ENCODE results near the gene PLAC1. TPM values are rescaled to one million over a fixed set of nuclear protein-coding genes. Genes with fewer than 3 reads are reported as not detected.

PLAC1 gene
- polyA plus RNA-seq, 1 donor from 2014 or later: not detected

- H3K9ac ChIP-seq (ENCODE audit: low read length): no peak overlapping the region
- H2AFZ ChIP-seq (ENCODE audit: low read depth, low read length): no peak overlapping the region
- no peak overlapping the region for H3K4me2 ChIP-seq (ENCODE audit: low read length)
- no peaks in the 10 kb centered on the region for H4K20me1 ChIP-seq (ENCODE audit: insufficient read depth)
- no peaks in the 10 kb centered on the region for H3K36me3 ChIP-seq (ENCODE audit: insufficient read depth, low read length)
- H3K27me3 ChIP-seq (ENCODE audit: insufficient read depth, low read depth, low read length): no peaks in the 10 kb centered on the region
- no peak for TF ChIP-seq EZH2 (IDR thresholded peaks at IDR 0.05; ENCODE audit: borderline replicate concordance, insufficient read depth, low read length, poor library complexity, severe bottlenecking)
- no peak for TF ChIP-seq CTCF (IDR thresholded peaks at IDR 0.05; ENCODE audit: poor library complexity, severe bottlenecking)
- TF ChIP-seq TAF1 (IDR thresholded peaks at IDR 0.05; ENCODE audit: low read depth): no peak
- TF ChIP-seq RAD21 (conservative IDR thresholded peaks at IDR 0.05): no peak
- no peak for TF ChIP-seq REST (IDR thresholded peaks at IDR 0.05; ENCODE audit: borderline replicate concordance)
- TF ChIP-seq EP300 (conservative IDR thresholded peaks at IDR 0.05; ENCODE audit: poor library complexity, severe bottlenecking): no peak
- TF ChIP-seq MXI1 (conservative IDR thresholded peaks at IDR 0.05; ENCODE audit: poor library complexity, severe bottlenecking): no peak
- TF ChIP-seq POLR2AphosphoS5 (IDR thresholded peaks at IDR 0.05): no peak
- no peak for TF ChIP-seq SMC3 (conservative IDR thresholded peaks at IDR 0.05; ENCODE audit: poor library complexity)
- H3F3A ChIP-seq (ENCODE audit: insufficient read depth, low read length, poor library complexity, severe bottlenecking): no peaks in the 10 kb centered on the region
- no peaks in the 10 kb centered on the region for H3K79me2 ChIP-seq (replicated peaks; ENCODE audit: insufficient read depth, low read length)
- no peaks in the 10 kb centered on the region for H3K9me3 ChIP-seq (ENCODE audit: low read length)
- H3K9me2 ChIP-seq (ENCODE audit: insufficient read depth, low read length): no peaks in the 10 kb centered on the region
- H3K27ac ChIP-seq (ENCODE audit: low read length): no peak overlapping the region
- no peak overlapping the region for H3K4me3 ChIP-seq (ENCODE audit: low read length)
These were observed 54.2 kb downstream of the PLAC1 start for GRCh38 chrX:134603806-134604700.

GRCh38 chrX:134602410-134602809, 55.9 kb downstream of the PLAC1 start:
- no peaks in the 10 kb centered on the region for H3K9me3 ChIP-seq (ENCODE audit: low read length)
- no peak overlapping the region for H3K4me3 ChIP-seq (ENCODE audit: low read length)
- H3K9me2 ChIP-seq (ENCODE audit: insufficient read depth, low read length): no peaks in the 10 kb centered on the region
- no peaks in the 10 kb centered on the region for H4K20me1 ChIP-seq (ENCODE audit: insufficient read depth)
- H3K27ac ChIP-seq (ENCODE audit: low read length): no peak overlapping the region
- H3K79me2 ChIP-seq (replicated peaks; ENCODE audit: insufficient read depth, low read length): no peaks in the 10 kb centered on the region
- TF ChIP-seq REST (IDR thresholded peaks at IDR 0.05; ENCODE audit: borderline replicate concordance) (no peak), CTCF (IDR thresholded peaks at IDR 0.05; ENCODE audit: poor library complexity, severe bottlenecking) (no peak), POLR2AphosphoS5 (IDR thresholded peaks at IDR 0.05) (no peak), RAD21 (conservative IDR thresholded peaks at IDR 0.05) (no peak), MXI1 (conservative IDR thresholded peaks at IDR 0.05; ENCODE audit: poor library complexity, severe bottlenecking) (no peak), TAF1 (IDR thresholded peaks at IDR 0.05; ENCODE audit: low read depth) (no peak), EP300 (conservative IDR thresholded peaks at IDR 0.05; ENCODE audit: poor library complexity, severe bottlenecking) (no peak), EZH2 (IDR thresholded peaks at IDR 0.05; ENCODE audit: borderline replicate concordance, insufficient read depth, low read length, poor library complexity, severe bottlenecking) (no peak)
- H3K27me3 ChIP-seq (ENCODE audit: insufficient read depth, low read depth, low read length): no peaks in the 10 kb centered on the region
- no peak overlapping the region for H3K4me2 ChIP-seq (ENCODE audit: low read length)
- H3F3A ChIP-seq (ENCODE audit: insufficient read depth, low read length, poor library complexity, severe bottlenecking): no peaks in the 10 kb centered on the region
- H3K36me3 ChIP-seq (ENCODE audit: insufficient read depth, low read length): no peaks in the 10 kb centered on the region
- H3K9ac ChIP-seq (ENCODE audit: low read length): no peak overlapping the region
- no peak overlapping the region for H2AFZ ChIP-seq (ENCODE audit: low read depth, low read length)
